Neuron (in vitro differentiated cells): ENCODE measurements around the gene GABRQ.
"Not testable (repeated sequence)": the region's sequence is repeated elsewhere in the genome, so short reads cannot be mapped to it uniquely, and the experiment has no call there.

Experiments used
- H2AFZ ChIP-seq: one replicate; pipeline ENCODE4 v1.6.1; 2013; ENCODE audit warnings: low read depth, mild to moderate bottlenecking, inconsistent platforms, low read length, moderate library complexity
- H3K27me3 ChIP-seq: one replicate; pipeline ENCODE4 v1.6.1; 2013; ENCODE audit warnings: low read length; ENCODE audit not compliant: insufficient read depth
- H3K36me3 ChIP-seq: one replicate; pipeline ENCODE4 v1.6.1; 2013; ENCODE audit warnings: low read length; ENCODE audit not compliant: insufficient read depth
- H3K4me1 ChIP-seq: one replicate; pipeline ENCODE4 v1.6.1; 2013; ENCODE audit warnings: low read length; ENCODE audit not compliant: insufficient read depth
- H3K4me3 ChIP-seq: 2 replicates; pipeline ENCODE4 v1.5.1; 2013; ENCODE audit warnings: mild to moderate bottlenecking, low read length, moderate library complexity
- H3K9me3 ChIP-seq: one replicate; pipeline ENCODE4 v1.6.1; 2013; ENCODE audit warnings: low read length

The GABRQ gene

GRCh38 chrX:152697952-152698931 is 60.5 kb downstream of the GABRQ start, which contains the start of gene MAGEA3:
MAGEA3 (plus strand) TSS chrX:152698794; CDS start chrX:152700833, 2,039 bp downstream.
- not testable (repeated sequence) for H3K9me3 ChIP-seq, H2AFZ ChIP-seq

GRCh38 chrX:152700390-152700789 is 62.7 kb downstream of the GABRQ start:
- H3K27me3 ChIP-seq, H2AFZ ChIP-seq, H3K36me3 ChIP-seq, H3K9me3 ChIP-seq, H3K4me3 ChIP-seq, H3K4me1 ChIP-seq: not testable (repeated sequence)

More at GRCh38 chrX:152697952-152698931, 60.5 kb downstream of the GABRQ start, which contains the start of gene MAGEA3:
- H3K27me3 ChIP-seq, H3K4me1 ChIP-seq, H3K36me3 ChIP-seq, H3K4me3 ChIP-seq: not testable (repeated sequence)

GRCh38 chrX:152706500-152706899 is 68.8 kb downstream of the GABRQ start:
- not testable (repeated sequence) for H3K9me3 ChIP-seq, H3K36me3 ChIP-seq, H2AFZ ChIP-seq, H3K27me3 ChIP-seq, H3K4me3 ChIP-seq, H3K4me1 ChIP-seq
